Left ventricle myocardium superior (tissue), 1 donor: ENCODE results near the gene PNPT1. TPM values are rescaled to one million over a fixed set of nuclear protein-coding genes. Genes with fewer than 3 reads are reported as not detected.
"Not testable (repeated sequence)": the region's sequence is repeated elsewhere in the genome, so short reads cannot be mapped to it uniquely, and the experiment has no call there.

ENCODE experiments used
- ATAC-seq: fragments of 200-7000 bp; cut with Tn5 transposase; one replicate; pipeline ENCODE4 v1.9.1; 2020; ENCODE audit warnings: mild to moderate bottlenecking, moderate library complexity
- DNase-seq: peaks from one replicate; pipeline ENCODE4 v3.0.0-alpha.2; 2020
- intact Hi-C: fragments of 100-400 bp; cut with micrococcal nuclease; formaldehyde crosslinking; loops from one replicate; pipeline ENCODE4 v1.11.0; 2022
- total RNA-seq: library from RNA; stranded (reverse); fragmentation: NEBNext Ultra II Directional; extraction: Animal tissue kit (Norgen Biotek cat#: 25700); gene quantifications from one replicate; pipeline ENCODE4 v1.2.1, GENCODE V29; 2021
- donor health status: DM: no; HTN: yes; CAD: no; lungs with severe emphysema.

PNPT1 gene
- total RNA-seq, 1 donor from 2014 or later: 22.2 TPM

DNA sequence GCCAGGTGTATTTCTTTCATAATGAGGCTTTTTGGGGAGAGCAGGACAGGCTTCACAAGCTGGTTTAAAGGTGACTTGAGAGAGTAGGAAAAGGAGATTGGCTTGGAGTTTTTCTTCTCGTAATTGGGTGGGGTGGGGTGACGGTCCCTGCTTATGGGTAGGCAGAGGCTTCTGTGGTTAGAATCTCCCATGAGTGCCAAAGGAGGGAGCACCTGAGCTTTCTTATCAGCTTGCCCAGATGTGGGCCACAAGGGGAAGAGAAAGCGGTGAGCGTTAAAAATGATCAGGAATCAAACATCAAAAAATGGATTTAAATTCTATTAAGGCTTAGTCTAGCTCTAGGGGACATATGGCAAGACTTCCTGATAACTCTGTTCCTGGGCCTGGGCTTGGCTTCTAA, 9.7 kb upstream of the PNPT1 start:
- intact Hi-C loops: no loop called here
- DNase-seq (no peak), ATAC-seq (no peak)

DNA sequence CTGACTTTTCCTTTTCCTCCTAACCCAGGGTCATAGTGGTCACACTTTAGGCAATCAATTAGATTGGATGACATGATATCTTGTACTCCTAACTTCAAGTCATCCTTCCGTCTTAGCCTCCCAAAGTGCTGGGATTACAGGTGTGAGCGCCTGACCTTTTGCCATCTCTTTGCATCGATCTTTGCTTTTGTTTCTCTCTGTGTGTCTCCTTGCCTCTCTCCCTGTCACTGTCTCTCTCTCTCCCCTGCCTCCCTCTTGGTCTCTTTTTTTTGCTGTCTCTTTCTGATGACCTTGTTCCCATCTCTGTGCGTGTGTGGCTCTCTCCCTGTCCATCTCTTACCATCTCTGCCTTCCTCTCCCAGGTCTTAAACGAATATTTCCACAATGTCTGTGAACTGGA, 904 bp downstream of the PNPT1 start:
- ATAC-seq, DNase-seq, intact Hi-C loops: not testable (repeated sequence)

DNA sequence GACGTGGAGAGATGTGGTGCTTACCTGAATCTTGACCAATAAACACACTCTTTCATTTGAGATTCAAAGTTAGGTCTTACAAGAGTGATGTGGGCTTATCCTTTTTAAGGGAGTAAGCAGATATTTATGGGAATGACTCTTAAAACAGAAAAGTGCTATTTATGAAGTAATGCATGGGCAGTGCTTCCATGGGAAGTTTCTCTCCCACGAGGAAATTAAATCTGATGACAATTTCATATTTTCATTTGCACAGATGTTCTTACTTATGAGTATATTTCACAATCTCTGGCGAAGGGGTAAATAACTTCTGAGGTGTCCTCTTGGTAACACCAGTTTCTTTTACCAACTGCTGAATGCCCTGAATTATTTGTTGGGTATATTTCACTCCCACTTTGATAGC, 21.0 kb downstream of the PNPT1 start:
- intact Hi-C loops: no loop called here
- ATAC-seq: no peak
- DNase-seq: no peak

DNA sequence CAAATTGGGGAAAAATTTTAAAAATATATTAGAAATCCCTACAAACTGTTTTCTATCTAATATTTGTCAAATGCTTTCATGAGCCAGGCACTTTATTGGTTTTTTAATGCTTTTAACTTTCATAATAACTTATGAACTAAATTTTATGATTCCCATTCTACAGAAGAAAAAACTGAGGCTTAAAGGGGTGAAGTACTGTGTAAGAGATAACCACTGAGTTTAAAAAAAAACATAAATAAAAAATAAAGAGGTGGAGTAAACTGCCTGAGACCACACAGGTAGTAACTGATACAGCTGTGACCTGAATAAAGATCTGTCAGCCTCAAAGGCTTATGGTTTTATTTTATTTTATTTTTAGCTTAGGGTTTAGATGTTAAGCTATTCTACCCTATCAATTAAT, 24.7 kb downstream of the PNPT1 start:
- no peak for ATAC-seq

DNA sequence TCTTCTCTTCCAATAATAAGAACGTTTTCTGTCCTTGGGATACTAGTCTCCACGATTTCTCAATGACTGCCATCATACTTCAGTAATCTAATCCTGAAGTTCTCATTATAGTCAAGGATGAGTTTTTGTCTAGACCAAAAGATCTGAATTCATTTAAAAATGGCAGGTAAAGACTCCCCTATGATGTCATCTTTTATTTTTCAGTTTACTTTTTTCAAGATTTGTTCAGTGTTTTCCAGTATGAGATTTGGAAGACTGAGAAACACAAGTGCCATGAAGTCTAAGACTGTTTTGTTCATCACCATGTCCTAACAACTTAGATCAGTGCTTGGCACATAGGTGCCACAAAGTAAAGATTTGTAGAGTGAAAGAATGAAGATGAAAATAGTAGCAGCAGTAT, 40.4 kb downstream of the PNPT1 start:
- intact Hi-C loops: no loop called here
- ATAC-seq: no peak

More for the DNA sequence above, 24.7 kb downstream of the PNPT1 start:
- intact Hi-C loops: no loop called here
- DNase-seq: no peak

DNA sequence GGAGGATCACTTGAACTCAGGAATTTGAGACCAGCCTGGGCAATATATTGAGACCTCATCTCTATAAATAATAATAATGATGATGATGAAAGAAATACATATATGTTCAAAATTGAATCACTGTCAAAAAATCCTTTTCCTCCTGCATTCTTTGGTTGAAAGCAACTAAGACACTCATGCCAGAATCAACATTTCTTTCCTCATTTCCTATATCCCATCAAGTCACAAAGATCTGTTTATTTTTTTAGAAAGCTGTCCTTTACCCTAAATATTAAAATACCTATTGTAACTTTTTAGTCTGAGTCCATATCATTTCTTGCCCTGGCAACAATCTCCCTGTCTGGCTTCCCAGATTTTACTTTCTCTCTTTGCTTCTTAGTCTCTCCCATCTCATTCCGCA, 44.4 kb downstream of the PNPT1 start:
- ATAC-seq (no peak), DNase-seq (no peak)
- intact Hi-C loops: no loop called here

More for the DNA sequence above, 40.4 kb downstream of the PNPT1 start:
- DNase-seq: no peak

DNA sequence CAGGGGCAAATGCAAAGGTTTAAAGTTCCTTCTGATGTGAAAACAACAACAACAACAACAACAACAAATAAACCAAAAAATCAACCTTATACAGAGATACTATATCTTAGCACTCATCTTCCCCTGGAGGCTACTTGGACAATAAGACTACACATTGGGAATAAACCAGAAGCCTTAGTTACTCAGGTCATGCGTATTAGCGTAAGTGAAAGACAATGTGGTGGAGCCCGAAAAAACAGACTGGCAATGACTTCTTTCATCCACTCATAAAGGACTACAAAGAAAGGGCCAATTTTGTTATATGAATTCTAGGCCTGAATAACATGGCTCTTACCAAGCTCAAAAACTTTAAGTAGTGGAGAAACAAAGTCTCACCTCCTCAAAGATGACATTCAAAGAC, 56.8 kb downstream of the PNPT1 start:
- no peak for ATAC-seq
- intact Hi-C loops: no loop called here
- DNase-seq: no peak

DNA sequence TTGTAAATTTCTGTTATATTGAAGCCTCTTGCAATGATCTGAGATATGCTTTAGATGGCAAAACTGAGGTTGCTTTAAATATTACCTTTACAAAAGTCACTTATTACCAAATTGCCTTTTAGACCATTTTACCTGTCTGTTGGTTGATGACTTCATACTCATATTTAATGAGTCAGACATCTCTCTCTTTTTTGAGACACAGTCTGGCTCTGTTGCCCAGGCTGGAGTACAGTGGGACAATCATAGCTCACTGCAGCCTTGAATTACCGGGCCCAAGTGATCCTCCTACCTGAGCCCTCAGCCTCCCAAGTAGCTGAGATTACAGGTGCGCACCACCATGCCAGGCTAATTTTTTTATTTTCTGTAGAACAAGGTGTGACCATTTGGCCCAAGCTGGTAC, 64.7 kb downstream of the PNPT1 start:
- ATAC-seq: no peak
- intact Hi-C loops: no loop called here
- DNase-seq: no peak

DNA sequence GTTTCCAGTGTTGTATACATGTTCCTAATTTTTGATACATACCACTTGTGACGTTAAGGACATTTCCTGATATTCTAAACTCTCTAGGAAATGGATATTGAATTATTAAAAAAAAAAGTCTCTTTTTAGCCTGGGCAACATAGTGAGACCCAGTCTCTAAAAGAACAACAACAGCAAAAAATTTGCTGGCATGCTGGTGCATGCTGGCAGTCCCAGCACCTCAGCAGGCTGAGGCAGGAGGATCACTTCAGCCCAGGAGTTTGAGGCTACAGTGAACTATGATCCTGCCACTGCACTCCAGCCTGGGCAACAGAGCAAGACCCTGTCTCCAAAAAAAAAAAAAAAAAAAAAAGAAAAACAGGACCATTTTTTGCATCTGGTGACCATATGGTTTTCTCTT, 65.7 kb downstream of the PNPT1 start:
- ATAC-seq: no peak
- DNase-seq: no peak
- intact Hi-C loops: no loop called here

DNA sequence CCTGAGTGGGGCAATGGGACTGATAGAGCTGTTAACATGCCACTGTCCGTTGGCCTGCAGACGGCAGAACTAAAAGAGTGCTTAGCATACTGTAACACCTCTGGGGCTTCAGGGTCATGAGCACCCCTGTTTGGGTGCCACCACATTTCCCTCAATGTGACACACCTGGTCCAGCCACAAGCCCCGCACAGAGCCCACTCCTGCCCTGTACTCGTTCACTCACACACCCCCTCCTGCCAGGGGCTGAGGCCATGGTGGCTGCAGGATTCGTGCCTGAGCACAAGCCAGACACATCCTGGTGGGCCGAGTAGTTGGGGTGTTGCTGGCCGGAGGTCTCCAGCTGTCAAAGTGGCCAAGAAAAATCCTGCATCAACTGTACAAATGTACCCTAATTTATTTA, 71.8 kb downstream of the PNPT1 start:
- intact Hi-C loops: no loop called here
- DNase-seq: no peak

DNA sequence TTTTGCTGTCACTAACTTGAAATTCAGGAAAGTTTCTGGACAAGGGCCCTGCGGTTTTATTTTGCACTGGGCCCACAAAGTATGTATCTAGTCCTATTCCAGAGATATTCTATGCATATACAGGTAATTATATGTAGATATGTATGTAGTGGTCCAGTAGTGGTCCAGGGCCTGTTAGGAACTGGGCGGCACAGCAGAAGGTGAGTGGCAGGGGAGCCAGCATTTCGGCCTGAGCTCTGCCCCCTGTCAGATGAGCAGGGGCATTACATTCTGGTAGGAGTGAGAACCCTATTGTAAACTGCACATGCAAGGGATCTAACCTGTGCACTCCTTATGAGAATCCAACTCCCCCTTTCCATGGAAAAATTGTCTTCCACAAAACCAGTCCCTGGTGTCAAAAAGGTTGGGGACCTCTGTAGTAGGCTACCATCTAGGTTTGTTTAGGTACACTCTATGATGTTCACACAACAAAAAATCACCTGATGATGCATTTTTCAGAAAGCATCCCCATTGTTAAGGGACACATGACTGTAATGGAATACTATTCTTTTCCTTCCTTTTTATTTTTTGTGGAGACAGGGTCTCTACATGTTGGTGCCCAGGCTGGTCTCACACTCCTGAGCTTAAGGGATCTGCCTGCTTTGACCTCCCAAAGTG, 73.4 kb downstream of the PNPT1 start:
- intact Hi-C loops: no loop called here
- ATAC-seq (no peak), DNase-seq (no peak)

More for the DNA sequence above, 71.8 kb downstream of the PNPT1 start:
- ATAC-seq: no peak

DNA sequence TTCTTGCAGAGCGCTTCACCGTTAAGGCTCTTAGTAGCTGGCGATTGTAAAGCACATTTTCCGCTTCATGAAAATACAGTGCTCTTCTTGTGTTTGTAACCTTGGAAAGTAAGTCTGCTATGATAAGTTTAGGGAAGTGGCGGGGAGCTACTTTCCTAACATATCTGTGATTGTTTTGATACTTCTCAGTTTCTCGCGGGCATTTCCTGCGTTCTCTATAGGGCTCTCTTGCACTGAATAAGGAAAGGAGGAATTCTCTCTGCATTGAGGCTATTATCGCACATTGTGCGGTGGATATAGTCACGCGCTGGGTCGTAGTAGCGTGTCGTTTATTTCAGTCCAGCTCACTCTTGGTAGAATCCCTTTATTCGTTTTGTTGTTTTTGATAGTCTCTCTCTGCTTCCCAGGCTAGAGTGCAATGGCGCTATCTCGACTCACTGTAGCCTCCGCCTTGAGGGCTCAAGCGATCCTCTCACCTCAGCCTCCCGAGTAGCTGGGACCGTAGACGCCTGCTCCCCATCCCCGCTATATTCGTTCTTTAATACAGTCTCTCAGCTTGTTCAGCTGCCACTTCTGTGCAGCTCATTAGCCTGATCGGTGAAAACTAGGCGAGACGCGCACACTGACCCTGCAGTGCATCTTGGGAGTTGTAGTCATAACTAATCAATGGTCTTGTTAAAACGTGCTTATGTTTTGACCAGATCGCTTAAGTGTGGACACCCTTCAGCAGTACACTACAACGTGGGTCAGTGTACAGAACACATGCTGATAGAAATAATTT, 75.2 kb downstream of the PNPT1 start:
- DNase-seq (peak; percentile 58), ATAC-seq (peak; percentile 50)
- intact Hi-C loops: no loop called here

DNA sequence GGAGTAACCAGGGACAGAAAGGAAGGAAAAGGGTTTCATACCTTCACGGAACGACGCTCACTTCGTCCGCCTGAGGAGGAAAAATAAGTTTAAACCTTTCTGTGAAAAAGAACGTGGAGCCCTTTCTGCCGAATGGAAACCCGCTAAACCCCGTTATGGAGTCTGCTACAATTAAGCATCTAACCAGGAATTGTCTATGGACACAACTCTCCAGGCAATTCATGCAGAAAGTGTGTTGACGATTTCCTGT, 75.7 kb downstream of the PNPT1 start:
- DNase-seq (no peak), ATAC-seq (no peak)
- intact Hi-C loops: no loop called here

DNA sequence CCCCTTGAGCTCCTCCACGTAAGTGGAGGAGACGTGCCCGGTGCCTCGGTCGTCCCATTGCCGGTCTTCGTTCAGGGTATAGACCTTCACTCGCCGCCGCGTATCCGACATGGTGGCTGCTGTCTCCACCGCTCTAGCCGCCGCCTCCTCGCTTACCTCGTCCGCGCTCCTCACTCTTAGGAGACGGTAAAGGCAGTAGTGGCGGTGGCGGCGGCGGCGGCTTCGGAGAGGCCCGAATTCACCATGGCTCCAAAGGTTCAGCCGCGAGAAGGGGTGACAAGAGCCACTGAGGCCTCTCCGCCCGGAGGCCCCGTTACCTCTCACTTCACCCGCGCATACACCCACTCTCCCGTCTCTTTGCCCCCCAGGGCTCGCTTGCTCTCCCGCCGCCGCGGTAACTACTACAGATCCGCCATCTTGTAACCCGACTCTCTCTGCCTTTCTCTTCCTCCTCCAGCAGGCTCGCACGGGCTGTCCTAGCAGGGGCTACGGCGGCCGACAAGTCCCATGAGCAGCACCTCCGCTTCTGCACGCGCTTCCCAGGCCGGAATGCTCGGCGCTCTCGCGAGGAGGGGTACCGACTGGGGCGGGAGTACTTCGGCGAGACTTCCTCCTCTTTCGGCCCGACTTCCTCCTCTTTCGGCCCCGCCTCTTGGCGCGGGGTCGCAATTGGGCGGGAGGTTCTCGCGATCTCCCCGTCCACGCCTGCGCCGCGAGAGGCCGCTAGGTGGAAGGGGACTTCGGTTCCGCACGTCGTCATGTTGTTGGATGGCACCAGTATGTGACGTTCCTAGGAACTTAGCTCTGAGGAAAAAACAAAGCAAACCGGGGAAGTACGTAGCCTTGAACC, 76.2 kb downstream of the PNPT1 start, which contains the start of gene PPP4R3B:
Gene PPP4R3B, minus strand, starts transcription at position 448 of the 850 bp plus-strand sequence. Its CDS starts 337 bp downstream, at position 111.
- intact Hi-C loops: no loop called here
- peak; percentile 99 for DNase-seq
- peak; percentile 96 for ATAC-seq

DNA sequence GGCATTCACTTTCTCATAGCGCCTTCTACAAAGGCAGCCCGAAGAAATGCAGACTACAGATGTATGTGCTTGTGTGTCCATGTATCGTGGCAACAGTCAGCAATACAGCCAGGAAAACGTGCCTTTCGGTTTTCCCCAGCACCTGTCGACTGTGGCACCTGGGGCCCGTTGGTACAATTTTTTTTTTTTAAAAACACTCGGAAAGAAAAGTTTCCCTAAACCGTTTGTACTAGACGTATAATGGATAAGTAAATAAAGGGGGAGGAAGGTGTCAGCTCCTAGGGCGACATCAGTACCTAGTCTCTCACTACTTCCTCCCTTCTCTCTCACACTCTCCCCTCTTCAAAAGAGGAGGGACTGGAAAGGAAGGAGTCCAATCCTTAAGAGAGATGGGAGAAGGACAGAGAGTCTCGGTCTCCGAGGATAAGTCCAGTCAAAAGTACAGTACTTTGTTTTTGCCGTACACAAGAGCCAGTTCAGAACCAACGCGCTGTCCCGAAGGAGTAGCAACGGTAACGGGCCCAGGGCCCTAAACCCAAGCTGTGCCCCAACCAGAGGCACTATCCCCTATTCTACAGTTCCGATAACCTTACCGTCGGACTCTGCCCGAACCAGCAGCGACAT, 77.0 kb downstream of the PNPT1 start:
- intact Hi-C loops: no loop called here
- peak; percentile 3 for ATAC-seq

DNA sequence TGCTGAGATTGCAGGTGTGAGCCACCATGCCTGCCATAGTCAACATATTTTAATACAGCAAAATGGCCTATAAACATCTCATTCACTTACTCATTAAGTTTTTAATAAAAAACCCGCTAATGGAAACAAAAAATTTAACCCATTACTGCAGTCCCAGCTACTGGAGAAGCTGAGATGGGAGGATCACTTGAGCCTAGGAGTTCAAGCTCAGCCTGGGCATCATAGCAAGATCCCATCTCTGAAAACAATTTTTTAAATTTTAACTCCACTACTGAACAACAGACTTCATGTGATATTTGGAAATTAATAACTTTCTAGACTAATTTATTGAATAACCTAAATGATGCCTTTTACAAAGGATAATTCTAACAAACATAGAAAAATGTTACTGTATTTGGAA, 81.6 kb downstream of the PNPT1 start:
- intact Hi-C loops: no loop called here
- DNase-seq (no peak), ATAC-seq (no peak)

More for the DNA sequence above, 77.0 kb downstream of the PNPT1 start:
- DNase-seq: no peak

DNA sequence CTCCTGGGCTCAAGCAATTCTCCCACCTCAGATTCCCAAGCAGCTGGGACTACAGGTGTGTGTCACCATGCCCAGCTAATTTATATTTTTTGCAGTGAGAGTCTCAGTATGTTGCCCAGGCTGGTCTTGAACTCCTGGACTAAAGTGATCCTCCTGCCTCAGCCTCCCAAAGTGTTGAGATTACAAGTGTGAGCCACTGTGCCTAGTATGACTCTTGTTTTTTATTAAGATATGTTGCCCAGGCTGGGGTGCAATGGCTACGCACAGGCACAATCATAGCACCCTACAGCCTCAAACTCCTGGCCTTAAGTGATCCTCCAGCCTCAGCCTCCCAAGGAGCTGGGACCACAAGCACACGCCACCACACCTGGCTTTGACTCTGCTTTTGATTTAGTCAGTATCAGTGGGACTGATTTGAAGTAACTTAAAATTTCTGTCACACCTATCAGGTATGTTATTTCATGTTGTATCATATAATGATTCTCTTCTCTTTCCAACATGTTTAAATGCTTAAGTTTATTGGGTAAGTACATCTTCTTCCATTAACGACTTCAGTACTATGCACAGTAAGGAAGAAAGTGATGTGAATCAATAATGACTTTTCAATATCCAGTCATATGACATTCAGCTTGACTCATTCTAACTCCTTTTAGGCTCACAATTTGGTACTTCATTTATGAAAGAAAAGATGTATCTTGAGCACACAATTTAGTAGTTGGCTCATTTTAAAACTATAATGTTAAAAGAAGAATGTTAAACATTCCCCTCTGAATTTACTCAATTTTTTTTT, 82.5 kb downstream of the PNPT1 start:
- ATAC-seq: no peak

DNA sequence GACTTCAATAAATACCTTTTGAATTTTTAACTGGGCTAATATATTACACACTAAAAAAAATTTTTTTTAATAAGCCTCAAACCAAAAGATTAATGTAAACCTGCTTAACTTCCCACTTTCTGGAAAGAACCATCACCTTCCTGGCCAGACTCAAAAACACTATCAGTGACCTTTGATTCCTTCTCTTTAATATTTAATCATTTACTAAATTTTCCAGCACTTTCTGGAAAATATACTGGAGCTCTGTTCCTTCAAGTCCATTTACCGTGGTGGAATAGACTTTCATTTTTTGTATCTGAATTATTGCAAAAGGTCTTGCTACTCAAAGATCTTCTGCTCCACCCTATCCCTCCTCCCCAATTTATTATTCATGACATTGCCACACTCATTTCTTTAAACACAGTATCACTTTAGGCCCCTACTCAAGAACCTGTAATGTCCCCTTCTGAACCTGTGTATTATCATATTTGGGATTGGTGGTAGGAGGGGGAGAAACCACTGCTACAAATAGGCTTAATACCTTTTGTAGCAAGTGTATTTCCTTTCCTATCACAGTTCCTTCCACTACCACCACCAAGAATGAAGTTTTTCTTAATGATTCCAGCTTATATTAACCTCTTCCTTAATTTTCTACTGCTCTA, 83.6 kb downstream of the PNPT1 start:
- intact Hi-C loops: no loop called here
- DNase-seq (no peak), ATAC-seq (no peak)

More for the DNA sequence above, 82.5 kb downstream of the PNPT1 start:
- DNase-seq: no peak
- intact Hi-C loops: no loop called here
